Esophagus muscularis mucosa (tissue), 4 donors: ENCODE results near the gene CDX1. TPM values are rescaled to one million over a fixed set of nuclear protein-coding genes. Genes with fewer than 3 reads are reported as not detected.

Source experiments
- DNase-seq: peaks from one replicate; pipeline ENCODE4 v3.0.0-alpha.2; 2017; ENCODE audit errors: extremely low spot score
- H3K27ac ChIP-seq, 4 donors: fragments of 200-600 bp; sonication (generic); replicated peaks in 1 of 4; 1 replicate in 3 of 4; 2 replicates in 1 of 4; pipeline ENCODE4 v1.5.1; 2016 to 2019; ENCODE audit warnings: mild to moderate bottlenecking in 1 of 4
- H3K27me3 ChIP-seq, 4 donors: fragments of 200-600 bp; sonication (generic); one replicate each; pipeline versions ENCODE4 v1.5.1 to v1.6.0; 2016 to 2019
- H3K36me3 ChIP-seq, 4 donors: fragments of 200-600 bp; sonication (generic); one replicate each; pipeline ENCODE4 v1.5.1; 2016 to 2019
- H3K4me1 ChIP-seq, 4 donors: fragments of 200-600 bp; sonication (generic); one replicate each; pipeline ENCODE4 v1.5.1; 2016 to 2019
- H3K4me3 ChIP-seq, 4 donors: fragments of 200-600 bp; sonication (generic); 1 replicate in 2 of 4; 2 replicates in 2 of 4; pipeline ENCODE4 v1.5.1; 2016 to 2019; ENCODE audit warnings: mild to moderate bottlenecking in 4 of 4, moderate library complexity in 1 of 4
- H3K9me3 ChIP-seq, 4 donors: fragments of 200-600 bp; sonication (generic); 1 replicate in 3 of 4; 2 replicates in 1 of 4; pipeline ENCODE4 v1.5.1; 2016 to 2019
- CTCF ChIP-seq, 3 experiments: fragments of 200-600 bp in 2 of 3; fragments of 450-650 bp in 1 of 3; sonication (generic) in 2 of 3; IDR thresholded peaks; one replicate each; pipeline ENCODE4 v1.5.1; 2017 to 2019; ENCODE audit warnings: antibody characterized with exemption in 3 of 3, mild to moderate bottlenecking in 2 of 3, moderate library complexity in 1 of 3
- EP300 ChIP-seq: sonication (generic); formaldehyde crosslinking; IDR thresholded peaks from one replicate; pipeline ENCODE4 v1.6.1; 2017; ENCODE audit warnings: antibody characterized with exemption
- POLR2A ChIP-seq: fragments of 450-650 bp; IDR thresholded peaks from one replicate; pipeline ENCODE4 v1.6.1; 2017; ENCODE audit warnings: antibody characterized with exemption, moderate library complexity, mild to moderate bottlenecking, low read depth
- POLR2AphosphoS5 ChIP-seq, 2 donors: sonication (generic); formaldehyde crosslinking; IDR thresholded peaks; one replicate each; pipeline ENCODE4 v1.6.1; 2017; ENCODE audit warnings: antibody characterized with exemption in 2 of 2
- WGBS: methylation state at CpG from one replicate; pipeline ENCODE4 v1.1.5; 2018; 5-methylcytosine and 5-hydroxymethylcytosine counted together
- intact Hi-C: fragments of 100-400 bp; cut with DNase I; formaldehyde crosslinking; loops from one replicate; pipeline ENCODE4 v1.15.1; 2023
- total RNA-seq, 4 donors: library from RNA; depleted of rRNA; stranded (reverse); fragments of >200 nt; gene quantifications; one replicate each; pipeline versions ENCODE4 v1.1.0 to v1.2.1, GENCODE V29; 2016

CDX1 gene
- total RNA-seq, 4 donors from 2014 or later, result 0.23 TPM; not detected in 3

- WGBS, result 85% methylated on average over 4 of the region's 8 CpGs
- Histone ChIP-seq H3K27me3 (no peaks in the 10 kb centered on the region), H3K36me3 (peaks cover 15 to 84% (median 67%) of the 10 kb centered on the region in 4 donors), H3K9me3 (no peaks in the 10 kb centered on the region), H3K27ac (peak overlapping the region in 3 of 4 donors; percentile 16 to 30 (median 28)), H3K4me1 (peaks cover 29 to 66% (median 50%) of the 10 kb centered on the region in 4 donors), H3K4me3 (no peak overlapping the region)
- TF ChIP-seq POLR2A, result no peak
- TF ChIP-seq CTCF (IDR thresholded peaks at IDR 0.05), result no peak
- TF ChIP-seq POLR2AphosphoS5 (IDR thresholded peaks at IDR 0.05), result no peak
- no peak for TF ChIP-seq EP300
- no peak for DNase-seq
- intact Hi-C loops, result loop anchor here (1.0 to 10.0 kb wide), 3 partner anchors 30 to 314 kb away; partner anchors contain the start of gene RPS14
These were observed 36.1 kb upstream of the CDX1 start for GRCh38 chr5:150130493-150130922.

- Histone ChIP-seq H3K27ac (peak overlapping the region; percentile 28 to 68 (median 48)), H3K27me3 (no peaks in the 10 kb centered on the region), H3K4me3 (no peak overlapping the region), H3K4me1 (peaks cover 30 to 76% (median 59%) of the 10 kb centered on the region in 4 donors), H3K9me3 (no peaks in the 10 kb centered on the region), H3K36me3 (peaks cover 6 to 79% (median 62%) of the 10 kb centered on the region in 4 donors)
- intact Hi-C loops, result loop anchor here (2.0 to 10.0 kb wide), 2 partner anchors 29 to 313 kb away; partner anchors contain the start of gene RPS14
- TF ChIP-seq POLR2A, result no peak
- no peak for TF ChIP-seq POLR2AphosphoS5 (IDR thresholded peaks at IDR 0.05)
- no peak for TF ChIP-seq EP300
- TF ChIP-seq CTCF (IDR thresholded peaks at IDR 0.05), result no peak
- WGBS, result 90% methylated on average over 4 of the region's 4 CpGs
- no peak for DNase-seq
These were observed 35.1 kb upstream of the CDX1 start for GRCh38 chr5:150131461-150131860.

- no peak for TF ChIP-seq CTCF (IDR thresholded peaks at IDR 0.05)
- TF ChIP-seq POLR2A, result no peak
- TF ChIP-seq POLR2AphosphoS5 (IDR thresholded peaks at IDR 0.05), result peak in 1 of 2 donors; percentile 10
- peaks cover 6 to 77% (median 57%) of the 10 kb centered on the region in 4 donors for H3K36me3 ChIP-seq
- no peaks in the 10 kb centered on the region for H3K27me3 ChIP-seq
- peak overlapping the region; percentile 28 to 68 (median 48) for H3K27ac ChIP-seq
- H3K9me3 ChIP-seq, result no peaks in the 10 kb centered on the region
- no peak overlapping the region for H3K4me3 ChIP-seq
- WGBS, result 67% methylated on average over 10 of the region's 12 CpGs
- intact Hi-C loops, result loop anchor here (2.0 to 10.0 kb wide), 2 partner anchors 29 to 313 kb away; partner anchors contain the start of gene RPS14
- peaks cover 36 to 83% (median 66%) of the 10 kb centered on the region in 4 donors for H3K4me1 ChIP-seq
- DNase-seq, result no peak
These were observed 34.4 kb upstream of the CDX1 start for GRCh38 chr5:150131978-150132694.

- peaks cover 42 to 89% (median 72%) of the 10 kb centered on the region in 4 donors for H3K4me1 ChIP-seq
- DNase-seq, result no peak
- 89% methylated on average over 21 of the region's 22 CpGs for WGBS
- TF ChIP-seq EP300 (no peak), POLR2A (no peak), POLR2AphosphoS5 (IDR thresholded peaks at IDR 0.05) (no peak), CTCF (IDR thresholded peaks at IDR 0.05) (no peak)
- intact Hi-C loops, result loop anchor here (10.0 kb wide), 1 partner anchor 312 kb away; the partner anchor contains the start of gene RPS14
- H3K27ac ChIP-seq, result peak overlapping the region; percentile 12 to 68 (median 40)
- H3K9me3 ChIP-seq, result no peaks in the 10 kb centered on the region
- peaks cover 6 to 76% (median 53%) of the 10 kb centered on the region in 4 donors for H3K36me3 ChIP-seq
- no peak overlapping the region for H3K4me3 ChIP-seq
- H3K27me3 ChIP-seq, result no peaks in the 10 kb centered on the region
These were observed 33.8 kb upstream of the CDX1 start for GRCh38 chr5:150132740-150133139.
